GM12801 (cell line): Measurements from ENCODE around the gene SMIM14.

Source experiments
- TF ChIP-seq, protein P1 (sequence below): IDR thresholded peaks from one replicate; pipeline ENCODE4 v1.5.1; 2011; ENCODE audit warnings: control low read depth; ENCODE audit not compliant: insufficient read length; ENCODE audit errors: extremely low read depth

The SMIM14 gene

DNA sequence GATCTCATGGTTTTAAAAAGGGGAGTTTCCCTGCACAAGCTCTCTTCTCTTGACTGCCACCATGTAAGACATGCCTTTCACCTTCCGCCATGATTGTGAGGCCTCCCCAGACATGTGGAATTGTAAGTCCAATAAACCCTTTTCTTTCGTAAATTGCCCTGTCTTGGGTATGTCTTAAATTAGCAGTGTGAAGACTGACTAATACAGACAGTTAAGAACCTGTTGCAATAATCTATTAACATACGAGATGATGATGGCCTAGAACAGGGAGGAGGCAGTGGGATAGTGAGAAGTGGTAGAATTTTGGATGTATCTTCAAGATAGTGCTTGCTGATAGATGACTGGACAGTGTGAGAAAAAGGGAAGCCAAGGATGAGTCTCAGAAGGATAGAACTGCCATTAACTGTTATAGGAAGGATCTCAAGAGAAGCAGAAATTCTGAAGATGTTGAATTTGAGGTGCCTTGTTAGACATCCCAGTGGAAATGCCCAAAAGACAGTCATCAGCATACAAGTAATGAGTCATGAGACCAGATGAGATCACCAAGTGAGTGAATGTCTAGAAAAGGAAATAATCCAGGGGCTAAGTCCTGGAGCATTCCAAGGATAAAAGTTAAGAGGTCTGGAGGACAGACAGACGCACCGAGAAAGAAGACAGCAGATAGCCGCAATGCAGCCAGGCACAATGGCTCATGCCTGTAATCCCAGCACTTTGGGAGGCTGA is 72.6 kb downstream of the SMIM14 start:
- TF ChIP-seq, protein P1, sequence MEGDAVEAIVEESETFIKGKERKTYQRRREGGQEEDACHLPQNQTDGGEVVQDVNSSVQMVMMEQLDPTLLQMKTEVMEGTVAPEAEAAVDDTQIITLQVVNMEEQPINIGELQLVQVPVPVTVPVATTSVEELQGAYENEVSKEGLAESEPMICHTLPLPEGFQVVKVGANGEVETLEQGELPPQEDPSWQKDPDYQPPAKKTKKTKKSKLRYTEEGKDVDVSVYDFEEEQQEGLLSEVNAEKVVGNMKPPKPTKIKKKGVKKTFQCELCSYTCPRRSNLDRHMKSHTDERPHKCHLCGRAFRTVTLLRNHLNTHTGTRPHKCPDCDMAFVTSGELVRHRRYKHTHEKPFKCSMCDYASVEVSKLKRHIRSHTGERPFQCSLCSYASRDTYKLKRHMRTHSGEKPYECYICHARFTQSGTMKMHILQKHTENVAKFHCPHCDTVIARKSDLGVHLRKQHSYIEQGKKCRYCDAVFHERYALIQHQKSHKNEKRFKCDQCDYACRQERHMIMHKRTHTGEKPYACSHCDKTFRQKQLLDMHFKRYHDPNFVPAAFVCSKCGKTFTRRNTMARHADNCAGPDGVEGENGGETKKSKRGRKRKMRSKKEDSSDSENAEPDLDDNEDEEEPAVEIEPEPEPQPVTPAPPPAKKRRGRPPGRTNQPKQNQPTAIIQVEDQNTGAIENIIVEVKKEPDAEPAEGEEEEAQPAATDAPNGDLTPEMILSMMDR, result no peak

DNA sequence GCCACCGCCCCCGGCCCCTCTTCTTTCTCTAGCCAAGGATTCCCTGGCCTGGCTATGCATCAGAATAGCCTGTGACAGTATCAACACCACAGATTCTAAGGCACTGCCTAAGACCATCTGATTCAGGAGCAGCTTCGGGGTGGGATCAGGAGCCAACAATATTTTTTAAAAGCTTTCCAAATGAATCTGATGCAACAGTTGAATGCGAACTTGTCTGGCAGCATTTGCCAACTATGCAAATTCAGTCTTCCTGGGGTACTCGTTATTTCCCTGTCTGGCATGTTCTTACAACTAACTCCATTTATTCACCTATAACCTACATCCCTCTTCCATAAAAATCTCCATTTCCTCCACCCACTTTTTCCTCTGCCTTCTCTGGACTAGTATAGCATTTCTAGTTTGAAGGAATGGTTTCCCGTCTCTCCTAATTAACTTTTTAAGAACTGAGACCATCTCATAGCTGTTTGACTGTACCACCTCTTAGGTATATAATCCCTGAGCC is 75.3 kb downstream of the SMIM14 start:
- TF ChIP-seq, protein P1, result no peak

DNA sequence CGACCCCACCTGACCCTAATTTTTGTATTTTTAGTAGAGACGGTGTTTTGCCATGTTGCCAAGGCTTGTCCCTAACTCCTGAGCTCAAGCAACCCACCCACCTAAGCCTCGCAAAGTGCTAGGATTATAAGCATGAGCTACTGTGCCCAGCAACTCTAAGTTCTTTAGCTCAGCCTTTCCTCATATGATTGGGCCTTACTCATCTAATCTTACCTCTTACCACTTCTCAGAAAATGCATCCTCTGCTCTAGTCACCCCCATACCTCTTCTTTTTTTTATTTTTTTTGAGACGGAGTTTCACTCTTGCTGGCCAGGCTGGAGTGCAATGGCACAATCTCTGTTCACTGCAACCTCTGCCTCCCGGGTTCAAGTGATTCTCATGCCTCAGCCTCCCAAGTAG is 75.9 kb downstream of the SMIM14 start:
- TF ChIP-seq, protein P1, result no peak

DNA sequence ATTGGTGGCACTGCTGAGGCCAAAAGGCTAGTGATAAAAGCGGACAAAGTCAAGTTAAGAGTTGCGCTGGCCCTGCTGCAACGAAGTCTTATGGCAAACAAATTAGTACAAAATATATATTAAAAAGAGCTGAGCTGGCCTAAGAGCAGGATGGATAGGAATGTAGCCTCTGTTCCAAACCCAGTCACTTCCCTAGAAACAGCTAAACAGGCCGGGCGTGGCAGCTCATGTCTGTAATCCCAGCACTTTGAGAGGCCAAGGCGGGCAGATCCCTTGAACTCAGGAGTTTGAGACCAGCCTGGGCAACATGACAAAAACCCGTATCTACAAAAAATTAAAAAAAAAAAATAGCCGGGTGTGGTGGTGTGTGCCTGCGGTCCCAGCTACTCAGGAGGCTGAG is 79.0 kb downstream of the SMIM14 start:
- TF ChIP-seq, protein P1, result no peak

DNA sequence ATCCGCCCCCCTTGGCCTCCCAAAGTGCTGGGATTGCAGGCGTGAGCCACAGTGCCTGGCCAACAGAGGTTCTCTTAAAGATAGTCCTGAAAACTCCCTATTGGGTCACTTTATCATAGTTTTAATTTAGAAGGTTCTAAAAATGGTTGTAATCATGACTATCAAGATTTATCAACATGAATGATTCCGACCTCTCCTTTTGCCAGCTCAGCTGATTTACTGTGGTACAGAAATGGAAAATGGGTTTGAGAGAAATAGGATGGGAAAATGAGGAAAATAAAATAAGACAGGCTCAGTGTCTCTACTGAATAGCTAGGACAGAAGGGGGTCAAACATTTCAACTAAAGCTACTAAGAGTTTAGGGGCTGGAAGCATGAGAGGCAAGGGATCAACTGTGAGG is 83.2 kb downstream of the SMIM14 start:
- TF ChIP-seq, protein P1, result no peak

DNA sequence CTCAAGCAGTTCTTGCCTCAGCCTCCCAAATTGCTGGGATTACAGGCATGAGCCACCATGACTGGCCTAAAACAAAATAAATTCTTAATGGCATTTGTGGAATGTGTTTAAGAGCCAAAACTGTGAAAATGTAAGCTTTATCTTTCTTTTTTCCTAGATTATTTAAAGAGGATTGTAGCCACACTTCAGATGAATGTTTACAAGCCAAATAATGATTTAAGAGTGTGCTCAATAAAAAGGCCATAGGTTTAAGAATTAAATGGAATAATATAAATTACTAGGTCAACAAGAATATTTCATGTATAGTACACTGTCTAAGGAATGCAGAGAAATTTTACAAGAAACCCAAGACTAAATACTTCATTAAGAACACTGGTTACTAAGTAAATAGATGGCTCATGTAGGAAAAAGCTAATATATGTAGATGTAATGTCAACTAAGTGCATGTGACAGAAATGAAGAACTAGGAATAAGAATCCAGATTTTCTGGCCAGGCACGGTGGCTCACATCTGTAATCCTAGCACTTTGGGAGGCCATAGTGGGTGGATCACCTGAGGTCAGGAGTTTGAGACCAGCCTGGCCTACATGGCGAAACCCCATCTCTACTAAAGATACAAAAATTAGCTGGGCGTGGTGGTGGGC is 90.1 kb downstream of the SMIM14 start:
- TF ChIP-seq, protein P1, result no peak

DNA sequence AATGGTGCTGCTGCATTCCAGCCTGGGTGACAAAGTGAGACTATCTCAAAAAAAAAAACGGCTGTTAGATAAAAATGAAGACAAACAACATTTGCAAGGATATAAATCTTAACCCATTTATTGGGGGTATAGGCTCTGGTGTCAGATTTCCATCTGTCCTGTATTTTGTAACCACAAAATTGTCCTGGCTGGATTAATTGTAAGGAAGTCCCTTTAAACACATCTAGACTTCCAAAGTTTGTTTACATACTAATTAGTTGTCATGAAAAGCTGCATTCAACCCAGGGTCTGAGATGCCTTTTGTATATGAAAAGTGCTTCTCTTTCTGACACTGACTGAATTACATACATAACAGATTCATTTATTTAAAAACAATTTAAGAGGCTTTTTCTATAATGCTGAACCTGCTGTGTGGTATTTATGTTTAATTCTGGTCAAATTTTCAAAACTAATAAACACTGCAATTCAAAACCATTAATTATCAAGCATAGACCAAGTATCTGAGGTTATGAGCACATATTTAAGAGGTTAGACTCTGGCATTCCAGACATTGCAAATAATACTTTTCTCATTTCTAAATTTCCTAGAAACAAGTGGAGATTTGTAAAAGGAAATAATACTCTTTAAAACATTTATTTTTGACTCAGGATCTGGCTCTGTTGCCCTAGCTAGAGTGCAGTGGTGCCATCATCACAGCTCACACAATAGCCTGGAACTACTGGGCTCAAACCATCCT is 93.9 kb downstream of the SMIM14 start:
- TF ChIP-seq, protein P1, result no peak
